H9 (cell line): ENCODE data around the gene LIN7C. TPM values are rescaled to one million over a fixed set of nuclear protein-coding genes. Genes with fewer than 3 reads are reported as not detected.

ENCODE experiments used
- DNase-seq: peaks from one replicate; pipeline ENCODE4 v3.0.0-alpha.2; 2017
- H2AFZ ChIP-seq: one replicate; pipeline ENCODE4 v1.6.1; 2013; ENCODE audit warnings: mild to moderate bottlenecking, low read length, control low read depth, moderate library complexity
- H2AK5ac ChIP-seq: 2 replicates; pipeline ENCODE4 v1.6.1; 2013; ENCODE audit warnings: low read length, control low read depth, mixed read lengths; ENCODE audit not compliant: insufficient read length
- H2BK120ac ChIP-seq: one replicate; pipeline ENCODE4 v1.6.1; 2013; ENCODE audit warnings: low read depth, mild to moderate bottlenecking, low read length, control low read depth, inconsistent platforms; ENCODE audit not compliant: poor library complexity, severe bottlenecking
- H2BK12ac ChIP-seq: 2 replicates; pipeline ENCODE4 v1.6.1; 2013; ENCODE audit warnings: low read length, control low read depth, mixed read lengths, low read depth; ENCODE audit not compliant: insufficient read length
- H2BK15ac ChIP-seq: 2 replicates; pipeline ENCODE4 v1.6.1; 2013; ENCODE audit warnings: low read depth, low read length, control low read depth
- H2BK20ac ChIP-seq: one replicate; pipeline ENCODE4 v1.6.1; 2013; ENCODE audit warnings: low read depth, mild to moderate bottlenecking, low read length, control low read depth, inconsistent platforms; ENCODE audit not compliant: poor library complexity, severe bottlenecking
- H2BK5ac ChIP-seq: 2 replicates; pipeline ENCODE4 v1.6.1; 2013; ENCODE audit warnings: low read length, control low read depth, mixed read lengths; ENCODE audit not compliant: insufficient read length
- H3K14ac ChIP-seq: 2 replicates; pipeline ENCODE4 v1.6.1; 2013; ENCODE audit warnings: low read length, control low read depth; ENCODE audit not compliant: insufficient read depth
- H3K18ac ChIP-seq: 2 replicates; pipeline ENCODE4 v1.6.1; 2013; ENCODE audit warnings: low read depth, mild to moderate bottlenecking, mixed read lengths, low read length, control low read depth; ENCODE audit not compliant: insufficient read length
- H3K23ac ChIP-seq: 2 replicates; pipeline ENCODE4 v1.6.1; 2013; ENCODE audit warnings: low read length, control low read depth, mixed read lengths, low read depth; ENCODE audit not compliant: insufficient read length
- H3K23me2 ChIP-seq: 2 replicates; pipeline ENCODE4 v1.6.1; 2013; ENCODE audit warnings: low read depth, mild to moderate bottlenecking, mixed read lengths, low read length, control low read depth; ENCODE audit not compliant: insufficient read length, poor library complexity, severe bottlenecking
- H3K27ac ChIP-seq: 2 replicates; pipeline ENCODE4 v1.5.1; 2013; ENCODE audit warnings: low read length, control low read depth, mixed read lengths, low read depth; ENCODE audit not compliant: insufficient read length
- H3K27me3 ChIP-seq: 2 replicates; pipeline ENCODE4 v1.6.1; 2013; ENCODE audit warnings: low read length, control low read depth, inconsistent platforms; ENCODE audit not compliant: insufficient read depth
- H3K4ac ChIP-seq: 2 replicates; pipeline ENCODE4 v1.6.1; 2013; ENCODE audit warnings: low read depth, mild to moderate bottlenecking, control low read depth, inconsistent platforms, low read length, moderate library complexity
- H3K4me1 ChIP-seq: 2 replicates; pipeline ENCODE4 v1.6.1; 2013; ENCODE audit warnings: low read length, control low read depth, inconsistent platforms; ENCODE audit not compliant: insufficient read depth
- H3K4me2 ChIP-seq: 2 replicates; pipeline ENCODE4 v1.6.1; 2013; ENCODE audit warnings: low read length, control low read depth, mixed read lengths; ENCODE audit not compliant: insufficient read length, insufficient read depth
- H3K56ac ChIP-seq: 2 replicates; pipeline ENCODE4 v1.6.1; 2013; ENCODE audit warnings: low read depth, mild to moderate bottlenecking, mixed read lengths, low read length, control low read depth; ENCODE audit not compliant: insufficient read length
- H3K79me1 ChIP-seq: 2 replicates; pipeline ENCODE4 v1.6.1; 2013; ENCODE audit warnings: low read depth, mild to moderate bottlenecking, moderate library complexity, low read length, control low read depth, inconsistent platforms; ENCODE audit not compliant: insufficient read depth, poor library complexity, severe bottlenecking
- H3K79me2 ChIP-seq: 2 replicates; pipeline ENCODE4 v1.6.1; 2013; ENCODE audit warnings: low read length, control low read depth, inconsistent platforms; ENCODE audit not compliant: insufficient read depth
- H3K9ac ChIP-seq: 2 replicates; pipeline ENCODE4 v1.6.1; 2013; ENCODE audit warnings: low read length, control low read depth, mixed read lengths; ENCODE audit not compliant: insufficient read length; ENCODE audit errors: extremely low read depth
- H3K9me3 ChIP-seq: one replicate; pipeline ENCODE4 v1.6.1; 2013; ENCODE audit warnings: low read depth, low read length, inconsistent platforms; ENCODE audit not compliant: control insufficient read depth
- H3T11ph ChIP-seq: one replicate; pipeline ENCODE4 v1.6.1; 2013; ENCODE audit warnings: mild to moderate bottlenecking, low read length, control low read depth, inconsistent platforms
- H4K20me1 ChIP-seq: one replicate; pipeline ENCODE4 v1.6.1; 2013; ENCODE audit not compliant: control insufficient read depth, insufficient read length, insufficient read depth
- H4K5ac ChIP-seq: 2 replicates; pipeline ENCODE4 v1.6.1; 2013; ENCODE audit warnings: low read depth, mild to moderate bottlenecking, mixed read lengths, low read length, control low read depth; ENCODE audit not compliant: insufficient read length
- H4K8ac ChIP-seq: replicated peaks from 2 replicates; pipeline ENCODE4 v1.6.1; 2013; ENCODE audit warnings: low read length, control low read depth, mixed read lengths, low read depth; ENCODE audit not compliant: insufficient read length
- H4K91ac ChIP-seq: 2 replicates; pipeline ENCODE4 v1.6.1; 2013; ENCODE audit warnings: low read depth, mild to moderate bottlenecking, moderate library complexity, mixed read lengths, low read length, control low read depth; ENCODE audit not compliant: insufficient read length
- H3K27ac Mint-ChIP-seq, 3 experiments: 2 replicates in 2 of 3; 3 replicates in 1 of 3; pipeline ENCODE4 v1.8.0; 2020 to 2021; ENCODE audit warnings: mixed read lengths in 3 of 3, mild to moderate bottlenecking in 1 of 3, moderate library complexity in 1 of 3
- H3K27me3 Mint-ChIP-seq: 2 replicates; pipeline ENCODE4 v1.8.0; 2021; ENCODE audit warnings: low read depth, mild to moderate bottlenecking, moderate library complexity, mixed read lengths
- H3K36me3 Mint-ChIP-seq, 3 experiments: 2 replicates in 2 of 3; 3 replicates in 1 of 3; pipeline ENCODE4 v1.8.0; 2020 to 2021; ENCODE audit warnings: low read depth in 3 of 3, mixed read lengths in 3 of 3; ENCODE audit not compliant: insufficient read depth in 1 of 3
- H3K4me1 Mint-ChIP-seq, 2 experiments: 2 replicates each; pipeline ENCODE4 v1.8.0; 2020; ENCODE audit warnings: mixed read lengths in 2 of 2
- H3K4me3 Mint-ChIP-seq, 2 experiments: 2 replicates in 1 of 2; 3 replicates in 1 of 2; pipeline ENCODE4 v1.8.0; 2020 to 2021; ENCODE audit warnings: mild to moderate bottlenecking in 2 of 2, mixed read lengths in 2 of 2, moderate library complexity in 1 of 2
- H3K9me3 Mint-ChIP-seq, 2 experiments: 2 replicates in 1 of 2; 3 replicates in 1 of 2; pipeline ENCODE4 v1.8.0; 2020; ENCODE audit warnings: mild to moderate bottlenecking in 2 of 2, mixed read lengths in 2 of 2, moderate library complexity in 1 of 2
- WGBS: extraction: QIAGEN DNeasy Blood & Tissue Kit; methylation state at CpG from one replicate; pipeline ENCODE4 v1.1.7; 2013; ENCODE audit warnings: missing lambda C conversion rate, low lambda C conversion rate, mixed read lengths; ENCODE audit not compliant: insufficient read length; ENCODE audit errors: extremely low coverage; 5-methylcytosine and 5-hydroxymethylcytosine counted together
- total RNA-seq: library from RNA; stranded (reverse); gene quantifications from 2 replicates; pipeline ENCODE4 v1.2.1, GENCODE V29; 2021
- TF ChIP-seq, protein P1 (sequence below): fragments of 200-600 bp; sonication (generic); conservative IDR thresholded peaks from 3 replicates; pipeline ENCODE4 v1.8.0; 2021; ENCODE audit warnings: antibody characterized with exemption, mild to moderate bottlenecking

Gene LIN7C
- total RNA-seq, 1 experiment from 2014 or later = 40.0 TPM

- Mint-ChIP-seq H3K36me3 (peaks cover 5 to 34% (median 29%) of the 10 kb centered on the region in 3 experiments; a peak in 6 of 7 replicates), H3K9me3 (no peaks in the 10 kb centered on the region; a peak in 1 of 5 replicates), H3K27ac (peak overlapping the region in 1 of 3 experiments; percentile 87; a peak in 2 of 7 replicates), H3K27me3 (no peaks in the 10 kb centered on the region), H3K4me3 (no peak overlapping the region), H3K4me1 (peaks cover 65 to 80% of the 10 kb centered on the region in 2 experiments)
- Histone ChIP-seq H2BK12ac (no peak overlapping the region), H4K5ac (no peak overlapping the region), H3K27me3 (no peaks in the 10 kb centered on the region), H3K9ac (no peak overlapping the region), H2BK20ac (no peak overlapping the region), H3K79me2 (peaks cover 41% of the 10 kb centered on the region; the same call in 1 of the 2 replicates), H3K79me1 (peaks cover 19% of the 10 kb centered on the region), H3K4me1 (peaks cover 7% of the 10 kb centered on the region), H3K4ac (no peak overlapping the region), H3K27ac (no peak overlapping the region), H2BK120ac (no peak overlapping the region), H3K4me2 (no peak overlapping the region), H3K9me3 (no peaks in the 10 kb centered on the region), H2AK5ac (no peak overlapping the region), H2AFZ (no peak overlapping the region), H3T11ph (no peak overlapping the region), H2BK15ac (no peak overlapping the region), H3K18ac (no peak overlapping the region), H3K23ac (no peak overlapping the region), H3K23me2 (no peaks in the 10 kb centered on the region), H4K20me1 (no peaks in the 10 kb centered on the region), H2BK5ac (no peak overlapping the region), H4K91ac (no peak overlapping the region), H4K8ac (no peak overlapping the region), H3K56ac (no peak overlapping the region), H3K14ac (no peak overlapping the region)
- TF ChIP-seq, protein P1, sequence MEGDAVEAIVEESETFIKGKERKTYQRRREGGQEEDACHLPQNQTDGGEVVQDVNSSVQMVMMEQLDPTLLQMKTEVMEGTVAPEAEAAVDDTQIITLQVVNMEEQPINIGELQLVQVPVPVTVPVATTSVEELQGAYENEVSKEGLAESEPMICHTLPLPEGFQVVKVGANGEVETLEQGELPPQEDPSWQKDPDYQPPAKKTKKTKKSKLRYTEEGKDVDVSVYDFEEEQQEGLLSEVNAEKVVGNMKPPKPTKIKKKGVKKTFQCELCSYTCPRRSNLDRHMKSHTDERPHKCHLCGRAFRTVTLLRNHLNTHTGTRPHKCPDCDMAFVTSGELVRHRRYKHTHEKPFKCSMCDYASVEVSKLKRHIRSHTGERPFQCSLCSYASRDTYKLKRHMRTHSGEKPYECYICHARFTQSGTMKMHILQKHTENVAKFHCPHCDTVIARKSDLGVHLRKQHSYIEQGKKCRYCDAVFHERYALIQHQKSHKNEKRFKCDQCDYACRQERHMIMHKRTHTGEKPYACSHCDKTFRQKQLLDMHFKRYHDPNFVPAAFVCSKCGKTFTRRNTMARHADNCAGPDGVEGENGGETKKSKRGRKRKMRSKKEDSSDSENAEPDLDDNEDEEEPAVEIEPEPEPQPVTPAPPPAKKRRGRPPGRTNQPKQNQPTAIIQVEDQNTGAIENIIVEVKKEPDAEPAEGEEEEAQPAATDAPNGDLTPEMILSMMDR = no peak
- DNase-seq = no peak
- no CpG with 5 or more reads among the region's 5 CpGs for WGBS
Measured at GRCh38 chr11:27462543-27462942, 44.0 kb downstream of the LIN7C start.
